Neuron (in vitro differentiated cells): ENCODE results near the gene KRTAP4-3.
"Not testable (repeated sequence)": the region's sequence is repeated elsewhere in the genome, so short reads cannot be mapped to it uniquely, and the experiment has no call there.

Source experiments
- H2AFZ ChIP-seq: one replicate; pipeline ENCODE4 v1.6.1; 2013; ENCODE audit warnings: low read depth, mild to moderate bottlenecking, inconsistent platforms, low read length, moderate library complexity
- H3K27me3 ChIP-seq: one replicate; pipeline ENCODE4 v1.6.1; 2013; ENCODE audit warnings: low read length; ENCODE audit not compliant: insufficient read depth
- H3K36me3 ChIP-seq: one replicate; pipeline ENCODE4 v1.6.1; 2013; ENCODE audit warnings: low read length; ENCODE audit not compliant: insufficient read depth
- H3K4me1 ChIP-seq: one replicate; pipeline ENCODE4 v1.6.1; 2013; ENCODE audit warnings: low read length; ENCODE audit not compliant: insufficient read depth
- H3K4me3 ChIP-seq: 2 replicates; pipeline ENCODE4 v1.5.1; 2013; ENCODE audit warnings: mild to moderate bottlenecking, low read length, moderate library complexity
- H3K9me3 ChIP-seq: one replicate; pipeline ENCODE4 v1.6.1; 2013; ENCODE audit warnings: low read length

The KRTAP4-3 gene

GRCh38 chr17:41147531-41148204 lies 20.4 kb downstream of the KRTAP4-3 start:
- no peak overlapping the region for H2AFZ ChIP-seq
- no peaks in the 10 kb centered on the region for H3K27me3 ChIP-seq
- H3K4me3 ChIP-seq, result no peak overlapping the region
- no peaks in the 10 kb centered on the region for H3K9me3 ChIP-seq
- no peaks in the 10 kb centered on the region for H3K36me3 ChIP-seq
- H3K4me1 ChIP-seq, result no peaks in the 10 kb centered on the region

GRCh38 chr17:41145261-41145660 lies 22.8 kb downstream of the KRTAP4-3 start:
- Histone ChIP-seq H3K9me3 (no peaks in the 10 kb centered on the region), H3K4me3 (no peak overlapping the region), H3K4me1 (no peaks in the 10 kb centered on the region), H2AFZ (no peak overlapping the region), H3K27me3 (no peaks in the 10 kb centered on the region), H3K36me3 (no peaks in the 10 kb centered on the region)

- H3K36me3 ChIP-seq, result no peaks in the 10 kb centered on the region
- no peaks in the 10 kb centered on the region for H3K9me3 ChIP-seq
- no peak overlapping the region for H2AFZ ChIP-seq
- H3K27me3 ChIP-seq, result no peaks in the 10 kb centered on the region
- no peaks in the 10 kb centered on the region for H3K4me1 ChIP-seq
- no peak overlapping the region for H3K4me3 ChIP-seq
Measured at GRCh38 chr17:41144846-41145245, 23.2 kb downstream of the KRTAP4-3 start.

- no peaks in the 10 kb centered on the region for H3K27me3 ChIP-seq
- H2AFZ ChIP-seq, result no peak overlapping the region
- H3K36me3 ChIP-seq, result no peaks in the 10 kb centered on the region
- no peaks in the 10 kb centered on the region for H3K9me3 ChIP-seq
- H3K4me3 ChIP-seq, result no peak overlapping the region
- H3K4me1 ChIP-seq, result no peaks in the 10 kb centered on the region
Measured at GRCh38 chr17:41141361-41141760, 26.7 kb downstream of the KRTAP4-3 start.

GRCh38 chr17:41140360-41141131 lies 27.5 kb downstream of the KRTAP4-3 start, which contains the start of gene KRTAP4-6:
TSS of gene KRTAP4-6 (minus strand) at chr17:41140544. CDS start at chr17:41140487, 57 bp downstream.
- H3K4me1 ChIP-seq, result no peaks in the 10 kb centered on the region
- no peak within 1 kb of the TSS for H3K4me3 ChIP-seq
- no peaks in the 10 kb centered on the region for H3K27me3 ChIP-seq
- no peak within 1 kb of the TSS for H2AFZ ChIP-seq
- H3K36me3 ChIP-seq, result no peaks in the 10 kb centered on the region
- H3K9me3 ChIP-seq, result no peaks in the 10 kb centered on the region

- not testable (repeated sequence) for H2AFZ ChIP-seq, H3K4me3 ChIP-seq, H3K36me3 ChIP-seq, H3K27me3 ChIP-seq, H3K4me1 ChIP-seq, H3K9me3 ChIP-seq
Measured at GRCh38 chr17:41139865-41140264, 28.2 kb downstream of the KRTAP4-3 start.

- Histone ChIP-seq H2AFZ (no peak overlapping the region), H3K9me3 (no peaks in the 10 kb centered on the region), H3K4me1 (no peaks in the 10 kb centered on the region), H3K36me3 (no peaks in the 10 kb centered on the region), H3K4me3 (no peak overlapping the region), H3K27me3 (no peaks in the 10 kb centered on the region)
Measured at GRCh38 chr17:41133880-41134735, 33.9 kb downstream of the KRTAP4-3 start.

- Histone ChIP-seq H3K4me1 (no peaks in the 10 kb centered on the region), H3K9me3 (no peaks in the 10 kb centered on the region), H3K27me3 (no peaks in the 10 kb centered on the region), H3K4me3 (no peak overlapping the region), H2AFZ (no peak overlapping the region), H3K36me3 (no peaks in the 10 kb centered on the region)
Measured at GRCh38 chr17:41131979-41132378, 36.0 kb downstream of the KRTAP4-3 start.

- H3K36me3 ChIP-seq, result no peaks in the 10 kb centered on the region
- H3K27me3 ChIP-seq, result no peaks in the 10 kb centered on the region
- H2AFZ ChIP-seq, result no peak overlapping the region
- no peaks in the 10 kb centered on the region for H3K4me1 ChIP-seq
- no peaks in the 10 kb centered on the region for H3K9me3 ChIP-seq
- no peak overlapping the region for H3K4me3 ChIP-seq
Measured at GRCh38 chr17:41127371-41127770, 40.6 kb downstream of the KRTAP4-3 start.

- Histone ChIP-seq H2AFZ (no peak overlapping the region), H3K36me3 (no peaks in the 10 kb centered on the region), H3K4me1 (no peaks in the 10 kb centered on the region), H3K4me3 (no peak overlapping the region), H3K9me3 (no peaks in the 10 kb centered on the region), H3K27me3 (no peaks in the 10 kb centered on the region)
Measured at GRCh38 chr17:41126412-41126811, 41.6 kb downstream of the KRTAP4-3 start.

- Histone ChIP-seq H3K27me3 (no peaks in the 10 kb centered on the region), H3K4me1 (no peaks in the 10 kb centered on the region), H3K4me3 (no peak overlapping the region), H2AFZ (no peak overlapping the region), H3K9me3 (no peaks in the 10 kb centered on the region), H3K36me3 (no peaks in the 10 kb centered on the region)
Measured at GRCh38 chr17:41125064-41125463, 43.0 kb downstream of the KRTAP4-3 start.

- H3K4me1 ChIP-seq, H2AFZ ChIP-seq, H3K36me3 ChIP-seq, H3K27me3 ChIP-seq, H3K9me3 ChIP-seq, H3K4me3 ChIP-seq: not testable (repeated sequence)
Measured at GRCh38 chr17:41123991-41124371, 44.0 kb downstream of the KRTAP4-3 start, which contains the start of gene KRTAP4-12. TSS of gene KRTAP4-12 (minus strand) at chr17:41124182. CDS start at chr17:41124122, 60 bp downstream.
